NCI-H1105 (cell line): ENCODE data around the gene PRKD2.

Source experiments
- DNase-seq: peaks from one replicate; lab custom pipeline; 2025; lab: John Stamatoyannopoulos, UW

PRKD2 gene

DNA sequence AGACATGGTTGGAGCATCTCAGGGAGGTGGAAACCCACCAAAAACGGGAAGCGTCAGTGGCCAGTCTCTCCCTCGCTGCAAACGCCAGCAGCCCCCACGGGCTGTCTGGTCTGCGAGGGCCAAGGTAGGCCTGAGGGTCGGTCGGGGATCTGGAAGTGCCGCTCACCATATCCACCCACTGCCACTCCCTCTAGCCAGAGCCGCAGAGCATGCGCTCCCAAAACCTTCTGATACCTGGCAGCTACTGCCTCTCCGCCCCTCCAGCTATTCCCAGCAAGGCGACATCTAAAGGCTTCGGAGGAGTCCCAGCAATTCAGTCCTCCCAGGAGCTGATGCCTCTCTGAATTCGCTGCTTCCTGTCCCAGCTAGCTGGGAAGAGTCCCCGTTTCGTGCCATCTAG lies 24.5 kb upstream of the PRKD2 start:
- no peak for DNase-seq

DNA sequence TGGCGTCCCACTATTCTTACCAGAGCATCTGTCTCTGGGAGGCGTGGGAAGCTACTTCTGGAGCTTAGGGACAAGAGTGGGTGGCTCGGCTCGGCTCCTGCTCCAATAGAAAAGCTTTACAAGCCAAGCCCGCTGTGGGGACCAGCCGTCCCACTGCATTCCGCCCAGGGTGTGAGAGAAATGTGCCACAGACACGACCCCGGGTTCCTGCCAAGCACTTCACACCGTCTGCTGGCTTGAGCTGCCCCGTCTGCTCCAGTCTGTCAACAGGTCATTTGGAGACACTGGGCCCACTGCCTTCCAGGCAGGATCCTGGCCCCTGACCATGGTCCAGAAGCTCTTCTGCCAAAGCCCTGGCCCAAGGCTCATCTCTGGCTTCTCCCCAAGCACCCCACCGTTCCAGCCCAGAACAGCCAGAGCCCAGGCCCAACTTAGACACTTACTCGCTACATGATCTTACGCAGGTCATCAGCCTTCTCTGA lies 22.4 kb upstream of the PRKD2 start:
- no peak for DNase-seq

DNA sequence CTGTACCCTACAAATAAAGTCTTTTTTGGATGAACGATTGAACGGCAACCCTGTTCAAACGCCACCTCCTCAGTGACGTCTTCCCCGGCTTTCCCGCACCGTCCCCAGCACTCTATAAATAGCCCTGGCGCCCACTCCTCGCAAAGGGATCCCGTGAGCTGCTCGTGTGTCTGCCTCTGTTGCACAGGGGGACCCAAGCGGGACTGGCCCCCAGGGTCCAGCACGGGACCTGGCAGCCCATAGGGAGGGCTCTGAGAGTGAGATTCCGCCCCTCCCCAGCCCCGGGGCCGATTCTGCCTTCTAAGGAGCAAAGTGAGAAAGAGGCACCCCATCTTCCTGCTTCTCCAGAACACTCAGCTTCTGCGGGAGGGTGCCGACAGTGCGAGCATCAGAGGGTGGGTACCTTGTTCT lies 20.9 kb upstream of the PRKD2 start:
- DNase-seq, result no peak

GRCh38 chr19:46737298-46737654 lies 20.4 kb upstream of the PRKD2 start:
- no peak for DNase-seq

DNA sequence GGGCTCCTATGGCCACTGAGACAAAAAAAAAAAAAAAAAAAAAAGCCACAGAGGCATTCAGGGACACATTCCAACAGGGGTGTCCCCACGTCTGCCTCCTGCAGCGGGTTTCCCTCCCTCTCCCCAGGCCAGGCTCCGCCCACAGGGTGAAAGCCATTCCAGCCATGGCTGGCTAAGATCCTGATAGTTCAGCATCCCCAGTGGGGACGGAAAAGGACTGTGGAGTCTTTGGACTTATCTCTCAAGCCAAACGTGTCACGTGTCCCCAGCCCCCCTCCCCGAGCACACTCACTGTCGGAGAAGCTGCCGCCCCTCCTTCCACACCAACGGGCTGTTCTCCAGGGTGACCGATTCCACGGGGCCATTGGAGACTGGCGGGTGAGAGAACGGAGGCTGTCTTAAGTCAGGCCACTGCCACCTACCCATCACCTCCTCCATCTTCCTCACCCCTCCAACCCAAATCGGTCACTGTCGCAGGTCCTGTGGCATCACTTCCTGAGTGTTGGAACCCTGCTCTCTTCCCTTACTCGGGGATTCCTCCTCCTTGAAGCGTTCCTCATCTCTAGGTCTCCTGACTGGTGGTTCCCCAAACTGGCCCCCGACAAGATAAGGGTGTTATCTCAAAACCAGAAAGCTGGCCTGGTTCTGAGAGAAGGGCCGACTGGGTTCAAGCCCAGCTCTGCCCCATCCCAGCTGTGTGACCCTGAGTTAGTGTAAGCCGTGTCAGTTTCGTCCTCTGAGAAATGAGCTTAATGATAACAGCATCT lies 19.8 kb upstream of the PRKD2 start:
- no peak for DNase-seq

GRCh38 chr19:46733690-46734292 lies 16.9 kb upstream of the PRKD2 start:
- no peak for DNase-seq

GRCh38 chr19:46732966-46733689 lies 16.2 kb upstream of the PRKD2 start:
- no peak for DNase-seq

DNA sequence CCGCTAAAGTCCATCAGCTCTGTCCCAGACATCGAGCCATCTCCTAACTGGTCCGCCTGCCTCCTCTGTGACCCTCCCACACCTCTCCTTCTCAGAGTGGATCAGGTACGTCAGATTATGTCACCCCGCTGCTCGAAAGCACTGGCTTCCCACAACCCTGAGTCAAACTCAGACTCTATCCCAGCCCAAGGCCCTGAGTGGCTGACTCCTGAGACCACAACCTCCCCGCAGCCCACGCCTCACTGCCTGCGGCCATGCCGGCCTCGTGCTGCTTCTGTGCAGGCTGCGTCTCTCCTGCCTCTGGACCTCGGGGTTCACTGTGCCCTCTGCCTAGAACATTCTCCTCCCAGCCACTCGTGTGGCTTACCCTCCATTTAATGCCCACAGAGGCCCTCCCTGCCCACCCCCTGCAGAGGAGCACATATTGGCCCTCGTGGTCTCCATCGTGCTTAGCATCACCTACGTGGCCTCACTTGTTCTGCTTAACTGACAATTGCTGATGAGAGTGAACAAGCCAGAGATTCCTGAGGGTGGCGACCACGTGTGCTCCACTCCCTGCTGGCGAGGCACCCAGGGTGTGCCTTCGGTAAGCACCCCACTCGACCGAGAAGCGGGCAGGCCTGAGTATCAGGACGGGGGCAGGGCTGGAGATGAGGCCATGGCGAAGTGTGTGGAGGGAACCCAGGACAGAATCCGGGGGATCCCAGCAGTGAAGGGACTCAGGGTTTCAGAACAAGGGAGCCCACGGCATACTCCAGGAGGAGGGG lies 15.4 kb upstream of the PRKD2 start:
- DNase-seq, result no peak

- no peak for DNase-seq
These were observed 14.7 kb upstream of the PRKD2 start for GRCh38 chr19:46731584-46731983.

GRCh38 chr19:46731007-46731501 lies 14.1 kb upstream of the PRKD2 start:
- DNase-seq, result no peak

GRCh38 chr19:46730595-46730994 lies 13.7 kb upstream of the PRKD2 start:
- no peak for DNase-seq

DNA sequence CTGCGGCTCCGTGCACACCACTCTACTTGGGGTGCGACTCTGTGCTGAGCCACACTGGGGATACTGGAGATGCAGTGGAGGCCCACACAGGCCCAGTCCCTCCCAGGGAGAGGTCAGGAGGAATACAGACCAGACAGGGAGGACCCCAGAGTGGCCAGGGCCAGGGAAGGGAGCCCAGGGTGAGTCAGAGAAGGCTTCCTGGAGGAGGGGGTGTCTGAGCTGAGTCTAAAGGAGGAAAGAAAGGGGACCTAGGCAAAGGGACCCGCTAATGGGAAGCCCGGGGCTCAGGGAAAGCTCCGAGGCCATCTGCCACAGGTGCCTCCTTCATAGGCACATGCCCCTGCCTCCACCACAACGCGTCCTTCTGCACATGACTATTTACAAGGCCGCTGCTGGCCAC lies 13.3 kb upstream of the PRKD2 start:
- DNase-seq, result no peak

- DNase-seq, result no peak
These were observed 12.8 kb upstream of the PRKD2 start for GRCh38 chr19:46729696-46730095.

DNA sequence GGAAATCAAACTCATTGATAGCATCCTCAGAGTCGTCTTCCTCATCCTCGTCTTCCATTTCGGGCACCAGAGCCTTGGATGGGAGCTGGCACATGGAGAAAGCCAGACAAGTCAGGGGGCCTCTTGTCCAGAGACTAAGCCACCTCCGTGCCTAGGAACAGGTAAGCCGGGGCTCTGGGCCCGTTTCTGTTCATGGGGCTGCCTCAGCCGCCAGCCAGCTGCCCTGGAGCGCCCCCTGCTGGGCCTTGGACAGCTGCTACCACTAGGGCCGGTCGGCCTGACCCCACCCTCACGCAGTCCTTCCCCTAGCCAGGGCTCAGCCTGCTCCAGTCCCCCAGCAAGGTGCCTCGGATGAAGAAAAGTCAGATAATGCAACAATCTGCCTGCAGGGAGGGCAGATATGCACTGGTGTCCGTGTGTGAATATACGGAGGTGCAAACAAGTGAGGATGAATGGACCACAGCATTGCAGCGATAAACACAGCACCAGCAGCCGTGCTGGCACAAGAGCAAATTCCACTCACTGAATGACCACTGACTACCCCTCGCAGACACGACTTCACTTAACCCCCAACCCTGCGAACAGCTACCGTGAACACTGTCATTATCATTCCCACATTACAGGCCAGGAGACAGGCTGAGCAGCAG lies 11.9 kb upstream of the PRKD2 start:
- no peak for DNase-seq

DNA sequence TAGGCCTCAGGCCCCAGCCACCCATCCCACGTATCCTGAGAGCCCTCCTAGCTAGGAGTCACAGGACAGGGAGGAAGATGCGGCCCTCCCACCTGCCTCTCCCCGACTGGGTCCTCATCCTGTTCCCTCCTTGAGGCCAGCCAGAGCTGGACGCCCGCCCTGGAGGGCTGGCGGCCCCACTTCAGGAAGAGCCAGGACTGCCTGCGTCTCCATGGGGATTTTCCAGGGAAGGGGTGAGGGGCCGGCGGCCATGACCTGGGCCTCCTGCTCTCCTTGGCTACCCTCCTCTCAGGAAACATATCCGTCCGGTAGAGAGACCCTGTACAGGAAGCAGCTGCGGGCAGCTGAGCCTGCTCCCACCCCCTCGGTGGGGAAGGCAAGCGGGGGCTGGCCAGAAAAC lies 11.3 kb upstream of the PRKD2 start:
- DNase-seq, result no peak

- DNase-seq, result no peak
These were observed 10.8 kb upstream of the PRKD2 start for GRCh38 chr19:46727757-46728156.

- DNase-seq, result no peak
These were observed 10.1 kb upstream of the PRKD2 start for GRCh38 chr19:46726971-46727501.

- DNase-seq, result no peak
These were observed 9.6 kb upstream of the PRKD2 start for GRCh38 chr19:46726551-46726950.

- DNase-seq, result no peak
These were observed 9.0 kb upstream of the PRKD2 start for GRCh38 chr19:46725859-46726393.

GRCh38 chr19:46725036-46725820 lies 8.3 kb upstream of the PRKD2 start:
- no peak for DNase-seq
